Activated CD4-positive, alpha-beta memory T cell treated with anti-CD3 and anti-CD28 coated beads, Interleukin-2, amount 10 ng/mL, durations not matched to agents 7 days and 5 days (primary cell): ENCODE measurements around the gene WSB2. TPM values are rescaled to one million over a fixed set of nuclear protein-coding genes. Genes with fewer than 3 reads are reported as not detected.

Experiments used
- CTCF ChIA-PET: fragments of 350-600 bp; sonication (Branson Sonifier 250); formaldehyde crosslinking; loops from one replicate; lab custom pipeline; 2021; ENCODE audit warnings: antibody characterized with exemption, inconsistent platforms; lab: Charles Lee
- POLR2A ChIA-PET: fragments of 350-600 bp; sonication (Branson Sonifier 250); formaldehyde crosslinking; loops from one replicate; lab custom pipeline; 2021; ENCODE audit warnings: antibody characterized with exemption; lab: Charles Lee
- DNase-seq: peaks from one replicate; pipeline ENCODE4 v3.0.0-alpha.2; 2020
- H3K27ac Mint-ChIP-seq: one replicate; pipeline ENCODE4 v1.8.0; 2021; ENCODE audit warnings: mild to moderate bottlenecking, mixed read lengths
- H3K27me3 Mint-ChIP-seq: one replicate; pipeline ENCODE4 v1.8.0; 2021; ENCODE audit warnings: mixed read lengths
- H3K36me3 Mint-ChIP-seq: one replicate; pipeline ENCODE4 v1.8.0; 2021; ENCODE audit warnings: low read depth, mixed read lengths
- H3K4me1 Mint-ChIP-seq: one replicate; pipeline ENCODE4 v1.8.0; 2021; ENCODE audit warnings: mixed read lengths
- H3K4me3 Mint-ChIP-seq: one replicate; pipeline ENCODE4 v1.8.0; 2021; ENCODE audit warnings: mild to moderate bottlenecking, mixed read lengths
- H3K9me3 Mint-ChIP-seq: one replicate; pipeline ENCODE4 v1.8.0; 2021; ENCODE audit warnings: mixed read lengths
- total RNA-seq, 2 experiments: library from RNA; stranded (reverse); gene quantifications; one replicate each; pipeline ENCODE4 v1.2.3, GENCODE V29; 2021

Gene WSB2
- total RNA-seq, 2 experiments from 2014 or later: 49.6 to 53.9 TPM

DNA sequence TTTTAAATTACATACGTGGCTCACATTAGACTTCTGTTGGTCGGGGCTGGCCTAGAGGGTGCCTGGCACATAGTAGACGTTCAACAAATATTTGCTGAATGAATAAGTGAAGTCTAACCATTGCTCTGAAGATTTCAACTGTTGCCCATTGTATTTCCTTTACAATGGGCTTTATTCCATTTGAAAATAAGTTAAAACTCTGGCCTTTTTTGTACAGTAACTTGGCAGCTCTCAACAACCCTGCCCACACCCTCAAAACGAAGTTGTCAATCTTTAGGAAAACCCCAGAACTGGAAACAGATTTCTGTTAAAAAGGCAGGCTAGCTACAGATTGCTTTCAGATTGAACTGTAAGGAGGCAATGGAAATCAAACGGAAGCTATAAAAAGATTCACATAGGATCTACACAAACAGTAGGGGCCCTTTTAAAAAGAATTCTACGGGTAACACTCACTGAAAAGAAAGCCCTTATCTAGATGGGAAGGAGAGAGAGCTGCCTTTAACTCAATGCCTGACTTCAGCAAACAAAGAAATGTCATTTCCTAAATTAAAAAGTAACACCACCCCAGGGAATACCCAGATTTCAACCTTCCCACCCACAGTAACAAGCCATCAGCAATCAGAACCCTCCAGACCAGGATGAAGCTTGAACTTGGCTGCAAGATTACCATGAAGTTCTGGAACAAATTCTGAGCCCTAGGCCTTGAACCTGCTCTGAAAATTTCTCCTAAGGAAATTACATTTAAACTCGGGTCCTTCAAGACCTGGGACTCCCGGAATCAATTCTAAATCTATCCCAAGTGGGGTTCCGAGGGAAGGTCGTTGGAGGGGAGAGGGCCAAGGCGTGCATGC is 1.4 kb downstream of the WSB2 start:
- Mint-ChIP-seq H3K4me1 (peaks cover 49% of the 10 kb centered on the region), H3K27ac (peak overlapping the region; percentile 84), H3K27me3 (no peaks in the 10 kb centered on the region), H3K36me3 (peaks cover 7% of the 10 kb centered on the region), H3K4me3 (peak overlapping the region; percentile 81), H3K9me3 (no peaks in the 10 kb centered on the region)
- ChIA-PET POLR2A (interaction anchor here (0.8 to 6.0 kb wide), 7 partner anchors 11 to 317 kb away, joined by 3 to 40 read pairs (median 11); partner anchors contain the start of genes RFC5 and SUDS3), CTCF (interaction anchor here (0.8 to 1.2 kb wide), 3 partner anchors 186 to 318 kb away, joined by 3 to 6 read pairs (median 3); partner anchors contain the start of gene SUDS3)
- no peak for DNase-seq

DNA sequence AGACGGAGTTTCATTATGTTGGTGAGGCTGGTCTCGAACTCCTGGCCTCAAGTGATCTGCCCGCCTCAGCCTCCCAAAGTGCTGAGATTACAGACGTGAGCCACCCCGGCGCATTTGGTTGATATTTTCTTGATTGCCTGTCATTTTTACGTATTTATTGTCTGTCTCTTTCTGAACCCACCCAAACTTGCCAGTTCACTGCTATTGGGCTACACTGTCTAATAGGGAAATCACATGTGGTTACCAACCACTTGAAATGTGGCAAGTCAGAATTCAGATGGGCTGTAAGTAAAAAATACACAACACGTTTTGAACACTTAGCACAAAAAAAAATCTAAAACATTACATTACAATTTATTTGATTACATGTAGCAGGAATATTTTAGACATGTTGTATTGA is 2.1 kb downstream of the WSB2 start:
- no peak overlapping the region for H3K4me3 Mint-ChIP-seq
- peaks cover 7% of the 10 kb centered on the region for H3K36me3 Mint-ChIP-seq
- DNase-seq: no peak
- CTCF ChIA-PET: no interaction called here
- H3K9me3 Mint-ChIP-seq: no peaks in the 10 kb centered on the region
- POLR2A ChIA-PET: interaction anchor here (0.6 to 6.0 kb wide), 5 partner anchors 15 to 317 kb away, joined by 3 to 40 read pairs (median 11); partner anchors contain the start of genes RFC5 and SUDS3
- H3K4me1 Mint-ChIP-seq: peaks cover 42% of the 10 kb centered on the region
- H3K27ac Mint-ChIP-seq: peak overlapping the region; percentile 84
- H3K27me3 Mint-ChIP-seq: no peaks in the 10 kb centered on the region

DNA sequence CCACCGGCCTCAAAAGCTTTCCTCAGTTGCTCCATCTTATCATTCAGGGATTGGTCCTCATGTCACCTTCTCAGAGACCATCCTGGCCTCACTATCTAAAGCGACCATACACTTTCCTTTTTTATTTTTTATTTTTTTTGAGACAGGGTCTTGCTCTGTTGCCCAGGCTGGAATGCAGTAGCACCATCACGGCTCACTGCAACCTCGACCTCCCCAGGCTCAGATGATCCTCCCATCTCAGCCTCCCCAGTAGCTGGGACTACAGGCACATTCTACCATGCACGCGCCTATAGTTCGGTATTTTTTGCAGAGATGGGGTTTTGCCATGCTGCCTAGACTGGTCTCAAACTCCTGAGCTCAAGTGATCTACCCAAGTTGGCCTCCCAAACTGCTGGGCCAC is 2.8 kb downstream of the WSB2 start:
- peaks cover 41% of the 10 kb centered on the region for H3K4me1 Mint-ChIP-seq
- H3K9me3 Mint-ChIP-seq: no peaks in the 10 kb centered on the region
- peaks cover 10% of the 10 kb centered on the region for H3K36me3 Mint-ChIP-seq
- H3K4me3 Mint-ChIP-seq: no peak overlapping the region
- POLR2A ChIA-PET: interaction anchor here (0.5 to 2.9 kb wide), 3 partner anchors 26 to 106 kb away, joined by 3 to 13 read pairs (median 3); partner anchors contain the start of gene RFC5
- no peaks in the 10 kb centered on the region for H3K27me3 Mint-ChIP-seq
- no peak overlapping the region for H3K27ac Mint-ChIP-seq
- CTCF ChIA-PET: interaction anchor here (2.6 kb wide), 1 partner anchor 318 kb away, joined by 6 read pairs; the partner anchor contains the start of gene SUDS3
- no peak for DNase-seq

DNA sequence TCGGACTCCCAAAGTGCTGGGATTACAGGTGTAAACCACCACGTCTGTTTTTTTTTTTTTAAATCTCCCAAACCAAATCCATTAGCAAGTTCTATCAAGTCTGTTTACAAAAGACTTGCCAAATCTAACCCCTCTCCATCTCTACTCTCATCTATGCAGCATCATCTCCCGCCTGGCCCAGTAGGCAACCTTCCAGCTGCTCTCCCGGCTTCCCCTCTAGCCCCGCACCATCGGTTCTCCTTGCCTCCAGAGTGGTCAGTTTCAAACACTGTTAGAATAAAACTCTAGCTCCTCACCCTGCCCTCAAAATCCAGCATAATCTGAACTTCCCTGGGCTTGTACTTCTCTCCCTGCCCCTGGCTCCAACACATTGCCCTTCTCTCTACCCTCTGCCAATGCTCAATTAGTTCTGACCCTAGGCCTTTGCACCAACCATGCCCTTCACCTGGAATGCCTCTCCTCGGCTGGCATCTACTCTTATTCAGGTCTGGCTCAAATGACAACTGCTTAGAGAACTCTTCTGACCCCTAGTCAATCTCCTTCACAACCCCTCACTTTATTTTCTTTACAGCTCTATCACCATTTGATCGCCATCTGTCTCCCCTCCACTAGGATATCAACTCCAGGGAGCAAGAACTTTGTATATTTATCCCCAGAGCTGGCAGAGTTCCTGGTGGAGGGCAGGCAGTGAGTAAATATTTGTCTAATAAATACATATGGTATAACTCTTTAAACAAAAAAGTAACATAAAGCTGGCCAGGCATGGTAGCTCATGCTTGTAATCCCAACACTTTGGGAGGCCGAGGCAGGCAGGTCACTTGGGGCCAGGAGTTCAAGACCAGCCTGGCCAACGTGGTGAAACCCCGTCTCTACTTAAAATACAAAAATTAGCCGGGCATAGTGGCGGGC is 4.9 kb downstream of the WSB2 start:
- POLR2A ChIA-PET: interaction anchor here (0.9 to 2.9 kb wide), 5 partner anchors 9 to 80 kb away, joined by 3 to 13 read pairs (median 3); partner anchors contain the start of genes PEBP1 and RFC5
- H3K4me3 Mint-ChIP-seq: no peak overlapping the region
- peaks cover 48% of the 10 kb centered on the region for H3K4me1 Mint-ChIP-seq
- H3K27ac Mint-ChIP-seq: peak overlapping the region; percentile 17
- peaks cover 28% of the 10 kb centered on the region for H3K36me3 Mint-ChIP-seq
- CTCF ChIA-PET: interaction anchor here (0.7 to 2.6 kb wide), 8 partner anchors 8 to 320 kb away, joined by 3 to 14 read pairs (median 3); partner anchors contain the start of genes RFC5 and SUDS3
- H3K27me3 Mint-ChIP-seq: no peaks in the 10 kb centered on the region
- no peaks in the 10 kb centered on the region for H3K9me3 Mint-ChIP-seq
- no peak for DNase-seq

DNA sequence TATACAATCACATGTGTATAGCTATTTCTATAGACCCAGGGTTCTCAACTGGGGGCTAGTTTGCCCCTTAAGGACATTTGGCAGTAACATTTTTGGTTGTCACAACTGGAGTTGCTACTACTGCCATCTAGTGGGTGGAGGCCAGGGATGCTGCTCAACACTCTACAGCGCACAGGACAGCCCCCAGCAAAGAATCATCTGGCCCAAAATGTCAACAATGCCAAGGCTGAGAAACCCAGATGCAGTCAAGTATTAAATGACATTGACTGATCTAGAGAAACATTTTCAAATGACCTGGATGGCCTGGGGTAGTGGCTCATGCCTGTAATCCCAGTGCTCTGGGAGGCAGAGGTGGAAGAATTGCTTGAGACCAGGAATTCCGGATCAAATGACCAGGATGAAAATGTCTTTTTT is 5.8 kb downstream of the WSB2 start:
- Mint-ChIP-seq H3K4me3 (no peak overlapping the region), H3K27me3 (no peaks in the 10 kb centered on the region), H3K9me3 (no peaks in the 10 kb centered on the region), H3K4me1 (peaks cover 49% of the 10 kb centered on the region), H3K36me3 (peaks cover 30% of the 10 kb centered on the region), H3K27ac (no peak overlapping the region)
- ChIA-PET CTCF (interaction anchor here (0.8 to 1.5 kb wide), 17 partner anchors 9 to 321 kb away, joined by 3 to 14 read pairs (median 3); partner anchors contain the start of genes PEBP1 and RFC5), POLR2A (no interaction called here)
- DNase-seq: peak; percentile 77

DNA sequence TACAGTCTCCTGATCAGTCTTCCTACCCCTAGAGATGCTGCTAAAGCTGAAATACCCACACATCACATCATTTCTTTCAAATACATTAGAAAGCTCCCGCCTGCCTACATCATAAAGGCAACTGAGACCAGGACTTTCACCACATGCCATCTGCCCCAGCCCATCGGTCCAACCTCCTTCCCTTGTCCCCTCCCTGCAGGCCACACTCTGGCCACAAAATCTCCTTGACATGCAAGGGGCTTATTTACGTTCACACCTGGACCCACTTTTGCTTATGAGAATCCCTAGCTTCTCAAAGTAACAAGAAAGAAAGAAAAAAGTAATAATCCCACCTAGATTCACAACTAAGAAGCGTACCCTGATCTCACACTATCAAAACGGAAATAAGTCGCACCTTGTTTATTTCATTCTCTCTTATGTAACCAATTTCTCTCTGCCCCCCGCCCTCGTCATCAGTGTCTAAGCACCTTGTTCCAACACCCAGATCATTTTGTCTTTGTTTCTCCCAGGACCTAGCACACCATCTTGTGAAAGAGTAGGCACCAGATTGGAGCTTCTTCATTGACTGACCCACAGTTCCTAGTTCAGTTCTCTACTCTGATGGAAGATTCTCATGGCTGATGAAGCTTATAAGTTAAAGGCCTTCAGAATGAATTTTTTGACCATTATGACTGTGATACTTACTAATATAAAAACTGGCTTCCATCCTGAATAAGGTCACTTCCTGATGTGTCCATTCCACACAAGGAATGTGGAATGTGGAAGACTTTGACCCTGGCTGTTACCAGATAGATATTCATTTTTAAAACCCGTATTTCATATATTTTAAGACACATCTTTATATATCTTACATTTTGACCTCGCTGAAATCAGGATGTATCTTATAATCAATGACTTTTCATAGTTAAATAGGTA is 7.7 kb downstream of the WSB2 start:
- Mint-ChIP-seq H3K27ac (peak overlapping the region; percentile 5), H3K4me3 (no peak overlapping the region), H3K4me1 (peaks cover 35% of the 10 kb centered on the region), H3K36me3 (peaks cover 34% of the 10 kb centered on the region), H3K9me3 (no peaks in the 10 kb centered on the region), H3K27me3 (no peaks in the 10 kb centered on the region)
- ChIA-PET CTCF (interaction anchor here (1.5 kb wide), 1 partner anchor 12 kb away, joined by 11 read pairs; no protein-coding TSS in a partner anchor), POLR2A (interaction anchor here (0.6 to 1.2 kb wide), 3 partner anchors 8 to 18 kb away, joined by 3 to 5 read pairs (median 5); partner anchors contain the start of gene WSB2)
- no peak for DNase-seq

DNA sequence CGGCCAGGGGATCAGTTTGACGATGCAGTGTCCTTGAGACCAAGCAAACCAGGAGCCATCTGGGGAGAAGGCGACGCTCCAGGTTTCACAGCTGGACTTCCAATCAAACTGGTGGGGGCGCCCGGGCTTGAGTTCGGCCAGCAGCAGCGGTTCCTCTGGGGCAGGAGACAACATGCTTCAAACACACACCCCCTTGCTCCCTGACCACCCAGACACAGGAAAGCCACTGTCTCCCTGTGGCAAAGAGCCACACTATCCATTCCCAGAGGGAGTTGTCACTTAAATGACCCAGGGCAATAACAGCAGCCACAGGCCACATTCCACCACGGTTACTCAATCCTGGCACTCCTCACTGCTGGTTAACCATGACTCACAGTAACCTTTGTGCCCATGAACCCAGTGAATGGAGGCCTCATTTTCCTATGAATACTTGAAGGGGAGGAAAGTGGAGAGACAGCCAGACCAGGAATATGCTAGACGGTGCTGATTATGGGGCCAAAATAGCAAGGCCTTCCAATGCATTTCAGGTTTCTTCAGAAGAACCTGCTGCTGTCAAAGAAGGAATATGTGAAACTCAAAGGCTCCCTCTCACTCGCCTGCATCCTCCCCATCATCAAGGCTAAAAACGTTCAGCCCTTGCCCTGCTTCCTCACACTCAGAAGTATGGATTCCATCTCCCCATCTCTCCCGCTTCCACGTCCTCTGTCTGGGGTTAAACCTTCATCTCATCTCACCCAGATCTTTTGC is 8.5 kb downstream of the WSB2 start:
- CTCF ChIA-PET: no interaction called here
- Mint-ChIP-seq H3K4me1 (peaks cover 35% of the 10 kb centered on the region), H3K27ac (peak overlapping the region; percentile 1), H3K36me3 (peaks cover 34% of the 10 kb centered on the region), H3K4me3 (no peak overlapping the region), H3K27me3 (no peaks in the 10 kb centered on the region), H3K9me3 (no peaks in the 10 kb centered on the region)
- POLR2A ChIA-PET: interaction anchor here (0.6 to 1.2 kb wide), 3 partner anchors 8 to 17 kb away, joined by 3 to 5 read pairs (median 5); partner anchors contain the start of gene WSB2
- DNase-seq: no peak

DNA sequence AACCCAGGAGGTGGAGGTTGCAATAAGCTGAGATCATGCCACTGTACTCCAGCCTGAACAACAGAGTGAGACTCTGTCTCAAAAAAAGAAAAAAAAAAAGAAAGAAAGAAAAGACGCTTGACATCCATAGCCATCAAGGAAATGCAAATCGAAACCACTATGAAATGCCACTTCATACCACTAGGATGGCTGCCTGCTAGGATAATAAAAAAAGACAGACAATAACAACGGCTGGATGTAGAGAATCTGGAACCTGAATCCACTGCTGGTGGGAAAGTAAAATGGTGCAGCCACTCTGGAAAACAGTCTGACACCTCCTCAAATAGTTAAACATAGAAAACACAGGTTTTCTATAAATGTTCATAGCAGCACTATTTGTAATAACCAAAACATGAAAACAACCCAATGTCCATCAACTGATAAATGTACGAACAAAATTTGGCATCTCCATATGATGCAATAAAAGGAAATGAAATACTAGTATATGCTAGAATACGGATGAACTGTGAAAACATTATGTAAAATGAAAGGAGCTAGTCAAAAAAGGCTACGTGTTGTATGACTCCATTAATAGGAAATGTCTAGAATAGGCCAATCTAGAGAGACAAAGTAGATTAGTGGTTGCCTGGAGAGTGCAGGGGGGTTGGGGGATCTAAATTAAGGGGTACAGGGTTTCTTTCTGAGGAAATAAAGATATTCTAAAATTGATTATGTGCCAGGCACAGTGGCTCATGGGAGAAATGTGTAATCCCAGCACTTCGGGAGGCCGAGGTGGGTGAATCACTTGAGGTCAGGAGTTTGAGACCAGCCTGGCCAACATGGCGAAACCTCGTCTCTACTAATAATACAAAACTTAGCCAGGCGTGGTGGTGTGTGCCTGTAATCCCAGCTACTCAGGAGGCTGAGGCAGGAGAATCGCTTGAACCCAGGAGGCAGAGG is 9.7 kb downstream of the WSB2 start:
- H3K27ac Mint-ChIP-seq: peak overlapping the region; percentile 37
- H3K27me3 Mint-ChIP-seq: no peaks in the 10 kb centered on the region
- H3K4me3 Mint-ChIP-seq: no peak overlapping the region
- peaks cover 38% of the 10 kb centered on the region for H3K4me1 Mint-ChIP-seq
- ChIA-PET POLR2A (interaction anchor here (1.4 to 1.5 kb wide), 2 partner anchors 10 to 17 kb away, joined by 3 to 8 read pairs; partner anchors contain the start of gene WSB2), CTCF (interaction anchor here (1.0 kb wide), 1 partner anchor 177 kb away, joined by 3 read pairs; no protein-coding TSS in a partner anchor)
- DNase-seq: no peak
- H3K36me3 Mint-ChIP-seq: peaks cover 39% of the 10 kb centered on the region
- no peaks in the 10 kb centered on the region for H3K9me3 Mint-ChIP-seq

DNA sequence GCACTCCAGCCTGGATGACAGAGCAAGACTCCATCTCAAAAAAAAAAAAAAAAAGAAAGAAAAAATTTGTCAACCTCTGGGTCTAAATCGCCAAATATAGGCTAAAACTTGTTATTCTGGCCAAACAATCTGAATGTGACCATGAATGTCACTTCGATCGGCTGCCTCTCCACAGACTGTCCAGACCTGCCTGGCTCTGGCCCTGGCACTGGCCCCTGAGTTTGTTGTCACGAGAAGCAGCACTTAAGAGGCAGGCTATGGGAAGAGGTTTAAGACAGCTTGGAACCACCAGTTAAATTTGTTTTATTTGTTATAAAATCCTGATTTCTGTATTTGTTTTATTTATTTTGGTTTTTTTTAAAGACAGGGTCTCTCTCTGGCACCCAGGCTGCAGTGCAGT is 14.5 kb downstream of the WSB2 start:
- Mint-ChIP-seq H3K4me1 (peaks cover 28% of the 10 kb centered on the region), H3K9me3 (no peaks in the 10 kb centered on the region), H3K27ac (no peak overlapping the region), H3K36me3 (peaks cover 61% of the 10 kb centered on the region), H3K4me3 (no peak overlapping the region), H3K27me3 (no peaks in the 10 kb centered on the region)
- no peak for DNase-seq
- POLR2A ChIA-PET: interaction anchor here (0.7 to 1.9 kb wide), 4 partner anchors 10 to 15 kb away, joined by 3 to 7 read pairs (median 4); partner anchors contain the start of gene WSB2
- CTCF ChIA-PET: interaction anchor here (0.7 to 1.4 kb wide), 3 partner anchors 8 to 15 kb away, joined by 3 to 4 read pairs (median 4); no protein-coding TSS in a partner anchor

DNA sequence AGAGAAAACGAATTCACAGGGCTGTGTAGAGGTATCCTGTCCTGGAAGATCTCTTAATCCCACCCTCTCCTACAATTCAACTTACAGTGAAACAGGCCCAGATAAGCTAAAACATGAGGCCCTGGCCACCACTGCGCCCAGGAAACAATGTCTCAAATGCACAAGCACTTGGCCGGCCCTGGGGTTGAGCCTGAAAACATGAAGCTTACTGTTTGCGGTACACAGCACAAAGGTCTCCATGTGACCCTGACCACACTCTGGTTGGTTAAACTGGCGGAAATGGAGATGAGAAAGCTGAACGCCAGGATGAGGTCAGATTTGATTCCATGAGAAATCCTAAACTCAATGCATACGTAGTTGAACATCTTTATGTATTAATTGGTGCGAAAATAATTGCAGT is 16.4 kb downstream of the WSB2 start:
- DNase-seq: no peak
- Mint-ChIP-seq H3K4me3 (no peak overlapping the region), H3K9me3 (no peaks in the 10 kb centered on the region), H3K27me3 (no peaks in the 10 kb centered on the region), H3K4me1 (peaks cover 21% of the 10 kb centered on the region), H3K36me3 (peaks cover 60% of the 10 kb centered on the region), H3K27ac (no peak overlapping the region)
- POLR2A ChIA-PET: interaction anchor here (1.8 to 2.6 kb wide), 3 partner anchors 8 to 16 kb away, joined by 5 to 11 read pairs (median 6); partner anchors contain the start of gene WSB2
- CTCF ChIA-PET: interaction anchor here (1.3 to 1.6 kb wide), 2 partner anchors 10 to 20 kb away, joined by 3 to 4 read pairs; no protein-coding TSS in a partner anchor
